ENCODE measurements around the gene ADGRA1. TPM values are rescaled to one million over a fixed set of nuclear protein-coding genes. Genes with fewer than 3 reads are reported as not detected.
"Not testable (repeated sequence)": the region's sequence is repeated elsewhere in the genome, so short reads cannot be mapped to it uniquely, and the experiment has no call there.

ADGRA1 gene
- total RNA-seq, 4 donors from 2014 or later: under 0.01 TPM; not detected in 3

- TF ChIP-seq CTCF (IDR thresholded peaks at IDR 0.05) (no peak), POLR2A (IDR thresholded peaks at IDR 0.05) (no peak), EP300 (IDR thresholded peaks at IDR 0.05) (no peak)
- Histone ChIP-seq H3K27me3 (no peaks in the 10 kb centered on the region), H3K36me3 (no peaks in the 10 kb centered on the region), H3K27ac (no peak overlapping the region), H3K4me1 (no peaks in the 10 kb centered on the region), H3K9me3 (peaks cover 0 to 11% (median 0%) of the 10 kb centered on the region in 4 donors), H3K4me3 (no peak overlapping the region)
- 86% methylated on average over 11 to 17 of the region's 17 CpGs for WGBS, 2 donors
- DNase-seq (ENCODE audit: low spot score in 2 of 2): no peak
Measured at GRCh38 chr10:133170092-133170491, 82.4 kb downstream of the ADGRA1 start.

GRCh38 chr10:133173860-133174640 is 86.3 kb downstream of the ADGRA1 start:
- DNase-seq (ENCODE audit: low spot score in 2 of 2): no peak
- Histone ChIP-seq H3K27me3 (no peaks in the 10 kb centered on the region), H3K9me3 (peaks cover 0 to 11% (median 0%) of the 10 kb centered on the region in 4 donors), H3K36me3 (no peaks in the 10 kb centered on the region), H3K4me3 (no peak overlapping the region), H3K27ac (no peak overlapping the region), H3K4me1 (no peaks in the 10 kb centered on the region)
- 79 to 83% methylated on average over 15 of the region's 15 CpGs for whole genome bisulfite sequencing, 2 donors
- TF ChIP-seq POLR2A (IDR thresholded peaks at IDR 0.05): no peak
- TF ChIP-seq EP300 (IDR thresholded peaks at IDR 0.05): no peak
- no peak for TF ChIP-seq CTCF (IDR thresholded peaks at IDR 0.05)

GRCh38 chr10:133174689-133175263 is 87.1 kb downstream of the ADGRA1 start:
- WGBS, 2 donors: 61 to 77% methylated on average over 3 of the region's 3 CpGs
- Histone ChIP-seq H3K27me3 (no peaks in the 10 kb centered on the region), H3K4me1 (no peaks in the 10 kb centered on the region), H3K27ac (no peak overlapping the region), H3K9me3 (peaks cover 0 to 11% (median 0%) of the 10 kb centered on the region in 4 donors), H3K4me3 (no peak overlapping the region), H3K36me3 (no peaks in the 10 kb centered on the region)
- no peak for DNase-seq (ENCODE audit: low spot score in 2 of 2)
- TF ChIP-seq CTCF (IDR thresholded peaks at IDR 0.05): no peak
- TF ChIP-seq POLR2A (IDR thresholded peaks at IDR 0.05): no peak
- no peak for TF ChIP-seq EP300 (IDR thresholded peaks at IDR 0.05)

- H3K9me3 ChIP-seq: peaks cover 0 to 11% (median 0%) of the 10 kb centered on the region in 4 donors
- not testable (repeated sequence) for H3K27ac ChIP-seq; H3K4me1 ChIP-seq; DNase-seq (ENCODE audit: low spot score in 2 of 2); H3K4me3 ChIP-seq; H3K36me3 ChIP-seq; H3K27me3 ChIP-seq
- 85 to 86% methylated on average over 4 of the region's 4 CpGs for WGBS, 2 donors
Measured at GRCh38 chr10:133175624-133176023, 87.9 kb downstream of the ADGRA1 start.

GRCh38 chr10:133176546-133176945 is 88.8 kb downstream of the ADGRA1 start:
- H3K9me3 ChIP-seq: peaks cover 0 to 11% (median 0%) of the 10 kb centered on the region in 4 donors
- no peaks in the 10 kb centered on the region for H3K27me3 ChIP-seq
- H3K36me3 ChIP-seq: no peaks in the 10 kb centered on the region
- DNase-seq (ENCODE audit: low spot score in 2 of 2): no peak
- no peaks in the 10 kb centered on the region for H3K4me1 ChIP-seq
- 86 to 100% methylated on average over 1 to 4 of the region's 4 CpGs for WGBS, 2 donors
- TF ChIP-seq EP300 (IDR thresholded peaks at IDR 0.05) (no peak), POLR2A (IDR thresholded peaks at IDR 0.05) (no peak), CTCF (IDR thresholded peaks at IDR 0.05) (no peak)
- H3K27ac ChIP-seq: no peak overlapping the region
- no peak overlapping the region for H3K4me3 ChIP-seq
